Central memory CD8-positive, alpha-beta T cell (primary cell): Measurements from ENCODE around the gene BABAM2.

ENCODE experiments used
- ATAC-seq: fragments of 150-1000 bp; cut with Tn5 transposase; replicated peaks from 2 replicates; pipeline ENCODE4 v1.10.0; 2022; ENCODE audit warnings: mild to moderate bottlenecking, moderate FRiP score, moderate number of reproducible peaks; ENCODE audit not compliant: poor library complexity, severe bottlenecking; ENCODE audit errors: extremely low read depth
- DNase-seq, 2 donors: peaks; one replicate each; pipeline ENCODE4 v3.0.0; 2021; ENCODE audit warnings: low spot score in 2 of 2
- H3K27ac Mint-ChIP-seq: one replicate; pipeline ENCODE4 v1.8.0; 2022; ENCODE audit warnings: low read depth, mild to moderate bottlenecking, moderate library complexity, mixed read lengths
- H3K27me3 Mint-ChIP-seq: one replicate; pipeline ENCODE4 v1.8.0; 2022; ENCODE audit warnings: mixed read lengths
- H3K36me3 Mint-ChIP-seq: one replicate; pipeline ENCODE4 v1.8.0; 2022; ENCODE audit warnings: mild to moderate bottlenecking, moderate library complexity, mixed read lengths; ENCODE audit not compliant: insufficient read depth
- H3K4me1 Mint-ChIP-seq: one replicate; pipeline ENCODE4 v1.8.0; 2022; ENCODE audit warnings: mixed read lengths
- H3K4me3 Mint-ChIP-seq: one replicate; pipeline ENCODE4 v1.8.0; 2022; ENCODE audit warnings: mild to moderate bottlenecking, moderate library complexity, mixed read lengths
- H3K9me3 Mint-ChIP-seq: one replicate; pipeline ENCODE4 v1.8.0; 2022; ENCODE audit warnings: mixed read lengths

Gene BABAM2

GRCh38 chr2:28297531-28297930, 407.0 kb downstream of the BABAM2 start:
- H3K9me3 Mint-ChIP-seq, result no peaks in the 10 kb centered on the region
- H3K4me3 Mint-ChIP-seq, result no peak overlapping the region
- DNase-seq (no peak), ATAC-seq (no peak)
- H3K36me3 Mint-ChIP-seq, result peaks cover 7% of the 10 kb centered on the region
- no peaks in the 10 kb centered on the region for H3K27me3 Mint-ChIP-seq
- no peak overlapping the region for H3K27ac Mint-ChIP-seq
- H3K4me1 Mint-ChIP-seq, result no peaks in the 10 kb centered on the region

GRCh38 chr2:28298406-28298805, 407.9 kb downstream of the BABAM2 start:
- Mint-ChIP-seq H3K36me3 (peaks cover 7% of the 10 kb centered on the region), H3K4me3 (no peak overlapping the region), H3K9me3 (no peaks in the 10 kb centered on the region), H3K27me3 (no peaks in the 10 kb centered on the region), H3K4me1 (no peaks in the 10 kb centered on the region), H3K27ac (no peak overlapping the region)
- ATAC-seq (no peak), DNase-seq (no peak)

GRCh38 chr2:28300485-28301341, 410.2 kb downstream of the BABAM2 start:
- no peaks in the 10 kb centered on the region for H3K4me1 Mint-ChIP-seq
- DNase-seq (no peak), ATAC-seq (no peak)
- H3K9me3 Mint-ChIP-seq, result no peaks in the 10 kb centered on the region
- peak overlapping the region; percentile 30 for H3K27ac Mint-ChIP-seq
- H3K36me3 Mint-ChIP-seq, result peaks cover 8% of the 10 kb centered on the region
- no peak overlapping the region for H3K4me3 Mint-ChIP-seq
- no peaks in the 10 kb centered on the region for H3K27me3 Mint-ChIP-seq

GRCh38 chr2:28305202-28305601, 414.7 kb downstream of the BABAM2 start:
- no peak overlapping the region for H3K27ac Mint-ChIP-seq
- no peak for DNase-seq
- H3K4me3 Mint-ChIP-seq, result no peak overlapping the region
- ATAC-seq, result no peak
- H3K36me3 Mint-ChIP-seq, result peaks cover 6% of the 10 kb centered on the region
- H3K27me3 Mint-ChIP-seq, result no peaks in the 10 kb centered on the region
- no peaks in the 10 kb centered on the region for H3K4me1 Mint-ChIP-seq
- H3K9me3 Mint-ChIP-seq, result no peaks in the 10 kb centered on the region

GRCh38 chr2:28310107-28310506, 419.6 kb downstream of the BABAM2 start:
- no peak overlapping the region for H3K4me3 Mint-ChIP-seq

GRCh38 chr2:28311660-28312249, 421.2 kb downstream of the BABAM2 start:
- H3K9me3 Mint-ChIP-seq, result no peaks in the 10 kb centered on the region
- DNase-seq, result no peak
- no peak overlapping the region for H3K4me3 Mint-ChIP-seq
- H3K36me3 Mint-ChIP-seq, result peaks cover 2% of the 10 kb centered on the region
- ATAC-seq, result no peak
- no peaks in the 10 kb centered on the region for H3K4me1 Mint-ChIP-seq
- no peaks in the 10 kb centered on the region for H3K27me3 Mint-ChIP-seq
- no peak overlapping the region for H3K27ac Mint-ChIP-seq

More at GRCh38 chr2:28310107-28310506, 419.6 kb downstream of the BABAM2 start:
- peaks cover 2% of the 10 kb centered on the region for H3K36me3 Mint-ChIP-seq
- no peaks in the 10 kb centered on the region for H3K9me3 Mint-ChIP-seq
- H3K27me3 Mint-ChIP-seq, result no peaks in the 10 kb centered on the region
- no peak for ATAC-seq
- H3K27ac Mint-ChIP-seq, result no peak overlapping the region
- no peaks in the 10 kb centered on the region for H3K4me1 Mint-ChIP-seq
- no peak for DNase-seq

GRCh38 chr2:28312307-28313219, 422.0 kb downstream of the BABAM2 start:
- no peak for DNase-seq
- no peak overlapping the region for H3K27ac Mint-ChIP-seq
- H3K36me3 Mint-ChIP-seq, result peaks cover 2% of the 10 kb centered on the region
- no peak overlapping the region for H3K4me3 Mint-ChIP-seq
- no peaks in the 10 kb centered on the region for H3K9me3 Mint-ChIP-seq
- no peaks in the 10 kb centered on the region for H3K27me3 Mint-ChIP-seq
- H3K4me1 Mint-ChIP-seq, result no peaks in the 10 kb centered on the region
- ATAC-seq, result no peak

- H3K27ac Mint-ChIP-seq, result no peak overlapping the region
- no peaks in the 10 kb centered on the region for H3K27me3 Mint-ChIP-seq
- DNase-seq, result no peak
These were observed 422.8 kb downstream of the BABAM2 start for GRCh38 chr2:28313220-28313784.

GRCh38 chr2:28314968-28315367, 424.4 kb downstream of the BABAM2 start:
- H3K27me3 Mint-ChIP-seq, result no peaks in the 10 kb centered on the region
- no peak overlapping the region for H3K4me3 Mint-ChIP-seq
- ATAC-seq (no peak), DNase-seq (no peak)
- no peak overlapping the region for H3K27ac Mint-ChIP-seq
- no peaks in the 10 kb centered on the region for H3K4me1 Mint-ChIP-seq
- H3K36me3 Mint-ChIP-seq, result peaks cover 2% of the 10 kb centered on the region
- H3K9me3 Mint-ChIP-seq, result no peaks in the 10 kb centered on the region

More at GRCh38 chr2:28313220-28313784, 422.8 kb downstream of the BABAM2 start:
- Mint-ChIP-seq H3K4me3 (no peak overlapping the region), H3K4me1 (no peaks in the 10 kb centered on the region), H3K9me3 (no peaks in the 10 kb centered on the region), H3K36me3 (peaks cover 2% of the 10 kb centered on the region)
- no peak for ATAC-seq

- H3K27ac Mint-ChIP-seq, result no peak overlapping the region
- DNase-seq (no peak), ATAC-seq (no peak)
- no peaks in the 10 kb centered on the region for H3K4me1 Mint-ChIP-seq
- H3K9me3 Mint-ChIP-seq, result no peaks in the 10 kb centered on the region
- no peaks in the 10 kb centered on the region for H3K27me3 Mint-ChIP-seq
- peaks cover 2% of the 10 kb centered on the region for H3K36me3 Mint-ChIP-seq
- H3K4me3 Mint-ChIP-seq, result no peak overlapping the region
These were observed 426.2 kb downstream of the BABAM2 start for GRCh38 chr2:28316546-28317335.

- H3K9me3 Mint-ChIP-seq, result no peaks in the 10 kb centered on the region
- no peak overlapping the region for H3K4me3 Mint-ChIP-seq
- DNase-seq (no peak), ATAC-seq (no peak)
- no peaks in the 10 kb centered on the region for H3K27me3 Mint-ChIP-seq
- no peak overlapping the region for H3K27ac Mint-ChIP-seq
- peaks cover 2% of the 10 kb centered on the region for H3K36me3 Mint-ChIP-seq
- H3K4me1 Mint-ChIP-seq, result no peaks in the 10 kb centered on the region
These were observed 426.9 kb downstream of the BABAM2 start for GRCh38 chr2:28317390-28317789.

- Mint-ChIP-seq H3K4me3 (no peak overlapping the region), H3K27ac (no peak overlapping the region), H3K4me1 (no peaks in the 10 kb centered on the region), H3K27me3 (no peaks in the 10 kb centered on the region), H3K9me3 (no peaks in the 10 kb centered on the region), H3K36me3 (peaks cover 2% of the 10 kb centered on the region)
- ATAC-seq (no peak), DNase-seq (no peak)
These were observed 427.5 kb downstream of the BABAM2 start for GRCh38 chr2:28318023-28318422.
